LoVo (cell line): ENCODE measurements around the gene IFRD2.
"Not testable (repeated sequence)": the region's sequence is repeated elsewhere in the genome, so short reads cannot be mapped to it uniquely, and the experiment has no call there.

Experiments
- DNase-seq: peaks from one replicate; pipeline ENCODE4 v3.0.0-alpha.2; 2016; ENCODE audit warnings: low spot score

The IFRD2 gene

DNA sequence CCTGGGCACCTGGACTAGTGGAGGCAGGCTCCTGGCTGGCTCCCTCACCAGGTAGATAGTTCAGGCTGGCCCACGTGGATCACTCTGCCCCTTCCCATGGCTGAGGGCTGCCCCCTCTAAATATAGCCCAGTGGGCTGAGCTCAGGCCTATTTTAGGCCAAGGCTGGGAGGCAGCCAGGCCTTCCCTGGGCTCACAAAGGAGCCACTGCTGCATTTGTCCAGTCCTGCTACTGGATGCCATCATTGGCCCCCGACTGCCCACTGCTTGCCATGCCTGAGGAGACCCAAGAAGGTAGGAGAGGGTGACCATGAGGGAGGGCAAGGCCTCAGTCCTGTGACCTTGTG is 13.4 kb downstream of the IFRD2 start, which contains the start of gene LSMEM2:
Gene LSMEM2, plus strand, starts transcription at position 208 of the 345 bp plus-strand sequence. Its CDS starts 27 bp downstream, at position 235.
- no peak for DNase-seq

DNA sequence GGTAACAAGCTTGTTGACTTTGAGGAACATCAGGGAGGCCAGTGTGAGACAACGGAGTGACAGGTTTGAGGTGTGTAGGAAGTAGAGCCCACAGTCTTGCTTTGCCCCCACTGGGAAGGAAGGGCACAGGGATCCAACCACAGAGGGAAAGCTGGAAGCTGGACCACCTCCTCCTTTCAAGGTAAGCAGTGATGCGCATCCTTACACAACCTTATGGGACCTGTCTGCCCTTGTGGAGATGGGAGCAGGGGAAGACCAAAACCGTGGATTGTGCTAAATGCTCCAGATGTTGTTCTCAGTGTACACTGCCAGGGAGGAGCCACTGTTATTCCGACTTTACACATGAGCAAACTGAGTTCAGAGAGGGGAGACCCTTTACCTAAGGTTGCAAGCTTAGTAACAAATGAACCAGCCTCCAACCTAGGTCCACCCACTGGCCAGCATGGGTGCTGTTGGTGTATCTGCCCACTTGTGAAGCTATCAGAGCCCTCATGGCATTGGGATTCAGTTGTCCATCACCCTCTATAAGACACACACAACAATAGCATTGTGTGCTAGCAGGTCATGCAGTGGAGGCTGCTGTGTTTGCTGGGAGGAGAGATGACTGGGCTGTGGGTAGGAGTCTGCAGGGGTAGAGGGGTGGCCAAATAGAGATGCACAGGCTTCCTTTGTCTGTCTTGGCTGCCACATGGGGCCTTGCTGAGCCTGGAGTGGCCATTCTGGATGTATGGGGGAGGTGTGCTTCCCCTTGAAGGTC is 13.9 kb downstream of the IFRD2 start:
- DNase-seq: no peak

DNA sequence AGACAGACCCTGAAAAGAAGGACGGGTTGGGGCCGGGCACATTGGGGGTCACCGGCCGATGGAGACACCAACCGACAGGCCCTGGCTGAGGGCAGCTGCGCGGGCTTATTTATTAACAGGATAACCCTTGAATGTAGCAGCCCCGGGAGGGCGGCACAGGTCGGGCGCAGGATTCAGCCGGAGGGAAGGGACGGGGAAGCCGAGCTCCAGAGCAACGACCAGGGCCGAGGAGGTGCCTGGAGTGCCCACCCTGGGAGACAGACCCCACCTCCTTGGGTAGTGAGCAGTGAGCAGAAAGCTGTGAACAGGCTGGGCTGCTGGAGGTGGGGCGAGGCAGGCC is 15.5 kb downstream of the IFRD2 start:
- no peak for DNase-seq

GRCh38 chr3:50275996-50276761 is 16.1 kb downstream of the IFRD2 start:
- DNase-seq: no peak

DNA sequence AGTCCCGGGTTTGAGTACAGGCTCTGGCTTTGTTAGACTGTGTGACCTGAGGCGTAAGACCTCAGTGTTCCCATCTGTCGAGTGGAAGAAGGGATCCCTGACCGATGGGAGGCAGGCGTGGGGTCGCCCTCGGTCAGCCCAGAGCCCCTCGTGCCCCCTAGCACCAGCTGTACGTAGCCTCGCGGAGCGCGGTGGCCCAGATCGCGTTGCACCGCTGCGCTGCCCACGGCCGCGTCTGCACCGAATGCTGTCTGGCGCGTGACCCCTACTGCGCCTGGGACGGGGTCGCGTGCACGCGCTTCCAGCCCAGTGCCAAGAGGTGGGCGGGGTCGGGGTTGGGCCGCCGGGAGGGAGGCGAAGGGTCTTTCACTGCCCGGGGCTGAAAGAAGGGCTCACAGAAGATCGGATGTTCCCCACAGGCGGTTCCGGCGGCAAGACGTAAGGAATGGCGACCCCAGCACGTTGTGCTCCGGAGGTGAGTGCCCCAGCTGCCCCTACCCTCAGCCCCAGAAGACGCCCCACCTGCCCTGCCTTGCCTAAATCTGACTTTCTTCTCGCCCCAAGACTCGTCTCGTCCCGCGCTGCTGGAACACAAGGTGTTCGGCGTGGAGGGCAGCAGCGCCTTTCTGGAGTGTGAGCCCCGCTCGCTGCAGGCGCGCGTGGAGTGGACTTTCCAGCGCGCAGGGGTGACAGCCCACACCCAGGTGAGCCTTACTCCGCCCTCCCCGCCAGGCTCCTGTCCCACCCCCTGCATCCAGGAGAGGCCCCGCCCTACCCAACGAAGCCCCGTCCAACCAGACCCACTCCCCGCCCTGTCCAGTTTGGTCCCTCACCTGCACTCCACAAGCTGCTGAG is 16.9 kb downstream of the IFRD2 start:
- no peak for DNase-seq

- DNase-seq: peak; percentile 34
Measured at GRCh38 chr3:50274371-50275104, 17.7 kb downstream of the IFRD2 start.

DNA sequence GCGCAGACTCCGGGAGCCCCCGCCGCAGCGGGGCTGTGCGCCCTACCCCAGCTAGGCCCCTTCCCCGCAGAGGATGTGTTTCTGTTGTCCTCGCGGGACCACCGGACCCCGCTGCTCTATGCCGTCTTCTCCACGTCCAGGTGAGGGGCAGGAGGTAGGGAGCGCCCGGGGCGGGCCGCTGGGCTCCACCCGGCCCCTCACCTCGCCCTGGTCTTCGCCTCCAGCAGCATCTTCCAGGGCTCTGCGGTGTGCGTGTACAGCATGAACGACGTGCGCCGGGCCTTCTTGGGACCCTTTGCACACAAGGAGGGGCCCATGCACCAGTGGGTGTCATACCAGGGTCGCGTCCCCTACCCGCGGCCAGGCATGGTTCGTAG is 18.6 kb downstream of the IFRD2 start:
- no peak for DNase-seq

GRCh38 chr3:50272911-50273688 is 19.1 kb downstream of the IFRD2 start:
- DNase-seq: peak; percentile 82

GRCh38 chr3:50272538-50272910 is 19.7 kb downstream of the IFRD2 start:
- not testable (repeated sequence) for DNase-seq

DNA sequence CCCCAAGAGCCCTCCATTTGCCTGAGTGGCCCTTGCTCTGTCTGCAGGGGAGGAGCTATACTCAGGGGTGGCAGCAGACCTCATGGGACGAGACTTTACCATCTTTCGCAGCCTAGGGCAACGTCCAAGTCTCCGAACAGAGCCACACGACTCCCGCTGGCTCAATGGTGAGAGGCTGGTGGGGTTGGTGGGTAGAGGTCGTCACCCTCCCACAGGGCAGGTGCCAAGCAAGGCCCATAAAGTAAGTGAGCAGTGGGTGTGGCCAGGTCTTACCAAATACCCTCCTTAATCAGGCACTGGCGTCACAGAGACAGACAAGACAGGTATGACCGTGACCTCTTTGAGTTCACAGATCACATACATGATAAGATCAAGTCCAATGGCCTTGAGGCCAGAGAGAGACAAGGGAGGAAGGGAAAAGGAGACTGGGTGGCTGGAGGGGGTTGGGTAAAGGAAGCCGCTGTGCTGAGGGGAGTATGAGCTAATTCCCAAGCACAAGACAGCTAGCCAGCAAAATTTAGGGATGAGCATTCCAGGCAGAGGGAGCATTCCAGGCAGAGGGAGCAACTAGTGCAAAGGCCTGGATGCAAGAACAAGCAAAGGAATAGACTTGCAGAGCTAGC is 20.8 kb downstream of the IFRD2 start:
- DNase-seq: no peak

DNA sequence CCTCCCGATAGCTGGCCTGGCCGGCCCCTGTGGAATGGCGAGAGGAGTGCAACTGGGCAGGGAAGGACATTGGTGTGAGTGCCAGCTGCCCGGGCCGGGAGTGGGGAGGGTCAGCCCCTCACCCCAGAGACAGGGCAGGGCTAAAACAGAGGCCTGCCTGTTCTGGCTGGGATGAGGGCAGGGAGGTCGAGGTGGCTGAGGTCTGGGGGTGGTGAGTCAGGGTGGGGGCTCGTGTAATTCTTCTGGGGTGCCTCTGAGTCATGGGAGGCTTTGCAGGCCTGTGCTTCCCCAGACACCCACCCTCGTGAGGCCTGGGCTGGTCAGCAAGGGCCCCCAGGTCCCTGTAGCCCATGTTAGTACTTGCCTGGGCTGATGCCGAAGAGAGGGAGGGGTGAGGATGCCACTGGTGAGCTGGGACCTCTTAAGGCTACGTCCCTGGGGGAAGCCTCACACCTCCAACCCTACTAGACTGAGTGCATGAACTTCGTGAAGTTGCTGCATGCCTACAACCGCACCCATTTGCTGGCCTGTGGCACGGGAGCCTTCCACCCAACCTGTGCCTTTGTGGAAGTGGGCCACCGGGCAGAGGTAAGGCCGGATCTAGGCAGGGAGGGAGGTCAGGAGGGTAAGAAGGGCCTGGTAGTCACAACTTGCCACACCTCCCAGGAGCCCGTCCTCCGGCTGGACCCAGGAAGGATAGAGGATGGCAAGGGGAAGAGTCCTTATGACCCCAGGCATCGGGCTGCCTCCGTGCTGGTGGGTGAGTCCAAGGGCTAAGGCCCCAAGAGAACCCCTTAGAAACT is 21.6 kb downstream of the IFRD2 start:
- DNase-seq: no peak

DNA sequence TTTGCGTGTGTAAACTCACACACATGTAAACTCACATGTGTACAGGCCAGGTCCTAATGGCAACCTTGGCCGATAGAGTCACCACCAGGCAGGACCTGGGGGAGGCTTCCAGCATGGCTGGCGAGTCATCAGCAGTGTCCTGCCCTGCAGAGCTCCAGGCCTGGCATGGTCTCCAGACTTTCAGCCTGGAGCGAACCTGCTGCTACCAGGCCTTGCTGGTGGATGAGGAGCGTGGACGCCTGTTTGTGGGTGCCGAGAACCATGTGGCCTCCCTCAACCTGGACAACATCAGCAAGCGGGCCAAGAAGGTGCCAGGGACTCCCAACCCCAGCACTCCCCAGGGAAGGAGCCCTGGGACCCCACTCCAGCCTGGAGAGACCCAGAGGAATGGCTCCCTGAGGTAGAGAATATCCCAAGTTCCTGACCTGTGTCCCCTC is 22.2 kb downstream of the IFRD2 start:
- peak; percentile 44 for DNase-seq

DNA sequence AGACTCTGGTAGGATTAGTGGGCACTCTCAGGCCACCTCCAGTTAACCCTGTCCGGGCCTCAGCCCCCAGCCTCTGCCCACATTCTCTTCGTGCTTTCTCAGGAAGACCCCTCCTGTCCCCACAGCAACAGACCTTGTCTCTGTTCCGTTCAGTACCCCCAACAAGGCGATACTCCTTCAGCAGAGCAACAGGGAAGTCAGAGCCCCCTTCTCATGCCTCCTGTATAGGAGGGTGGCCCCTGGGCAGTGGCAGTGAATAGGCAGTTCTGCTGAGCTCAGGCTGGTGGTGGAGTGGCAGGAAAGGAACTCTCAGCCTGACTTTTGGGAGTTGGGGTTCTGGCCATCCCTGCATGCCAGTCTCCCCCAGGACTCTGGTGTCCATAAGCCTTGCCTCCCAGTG is 22.8 kb downstream of the IFRD2 start:
- no peak for DNase-seq

DNA sequence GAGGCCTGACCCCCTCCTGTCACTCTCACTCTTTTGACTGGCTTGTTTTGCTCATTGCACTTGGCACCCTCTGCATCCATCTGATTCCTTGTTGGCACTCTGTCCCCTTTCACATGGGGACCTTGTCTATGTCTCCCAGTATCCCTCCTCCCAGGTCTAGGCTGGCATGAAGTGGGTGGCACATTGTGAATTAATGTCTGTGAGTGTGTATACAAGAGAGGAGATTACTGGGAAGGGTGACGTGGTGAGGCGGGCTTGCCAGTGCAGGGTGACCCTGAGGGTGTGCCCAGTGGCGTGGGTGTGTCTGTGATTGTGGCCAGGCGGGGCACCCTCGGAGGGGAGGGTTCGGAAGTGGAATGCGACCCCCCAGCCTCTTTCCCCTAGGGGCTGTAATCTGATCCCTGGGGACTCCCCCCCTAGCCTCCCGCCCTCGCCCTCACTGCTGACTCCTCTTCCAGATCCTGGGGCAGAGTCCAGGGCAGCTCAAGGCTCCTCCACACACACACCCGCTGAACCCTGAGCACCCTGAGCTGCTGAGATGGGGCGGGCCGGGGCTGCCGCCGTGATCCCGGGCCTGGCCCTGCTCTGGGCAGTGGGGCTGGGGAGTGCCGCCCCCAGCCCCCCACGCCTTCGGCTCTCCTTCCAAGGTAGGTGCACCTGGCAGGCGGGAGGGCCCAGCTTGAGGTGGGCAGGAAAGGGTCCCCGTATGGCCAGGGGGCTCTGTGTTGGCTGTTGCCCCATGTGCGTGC is 23.4 kb downstream of the IFRD2 start, which contains the start of gene SEMA3B:
Gene SEMA3B, plus strand, starts transcription at position 445 of the 749 bp plus-strand sequence. Its CDS starts 94 bp downstream, at position 539.
- DNase-seq: peak; percentile 93

DNA sequence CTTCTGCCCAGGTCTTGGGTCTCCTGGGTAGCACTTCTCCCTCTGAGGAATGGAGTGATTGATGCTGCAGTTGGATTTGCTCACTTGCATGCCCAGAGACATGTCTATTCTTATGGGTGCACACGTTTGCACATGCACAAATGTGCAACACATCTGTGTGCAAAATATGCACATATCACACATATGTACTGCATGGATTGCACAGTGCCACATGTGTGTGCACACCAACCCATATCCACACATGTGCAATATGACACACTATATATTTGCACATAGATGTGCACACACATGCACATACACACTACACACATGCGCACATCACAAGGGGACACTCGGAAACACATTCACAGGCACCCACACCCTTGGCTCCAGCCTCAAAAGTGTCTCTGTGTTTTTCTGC is 24.0 kb downstream of the IFRD2 start:
- no peak for DNase-seq

DNA sequence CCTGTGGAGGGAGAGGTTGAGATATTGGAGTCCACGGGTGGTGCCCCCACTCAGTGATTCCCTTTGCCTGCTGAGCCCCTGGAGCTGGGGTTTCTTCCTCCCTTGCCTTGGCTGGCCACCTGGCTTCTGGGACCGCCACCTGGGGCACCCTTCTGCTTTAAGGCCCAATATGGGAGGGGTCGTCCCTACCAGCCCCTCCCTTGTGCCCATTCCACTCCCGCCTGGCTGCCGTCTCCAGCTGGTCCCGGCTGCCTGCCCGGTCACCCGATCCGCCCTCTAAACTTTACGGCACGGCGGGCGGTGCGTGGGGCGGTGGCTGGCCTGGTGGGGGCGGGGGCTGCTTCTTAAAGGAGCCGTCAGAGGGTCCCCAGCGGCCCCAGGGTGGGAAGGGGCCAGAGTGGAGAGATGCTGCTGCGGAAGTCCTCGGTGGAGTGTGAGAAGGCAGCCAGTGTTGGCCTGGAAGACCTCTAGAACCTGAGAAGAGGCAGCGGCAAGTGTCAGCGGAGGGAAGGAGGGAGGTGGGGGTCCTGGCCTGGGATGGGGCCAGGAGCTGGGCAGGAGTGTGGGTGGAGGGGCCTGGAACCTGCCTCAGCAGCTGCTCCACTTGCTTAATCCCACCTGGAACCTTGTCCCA is 24.8 kb downstream of the IFRD2 start:
- no peak for DNase-seq

- no peak for DNase-seq
Measured at GRCh38 chr3:50266836-50267235, 25.4 kb downstream of the IFRD2 start.

GRCh38 chr3:50266017-50266416 is 26.2 kb downstream of the IFRD2 start:
- DNase-seq: no peak

GRCh38 chr3:50265571-50265970 is 26.7 kb downstream of the IFRD2 start:
- DNase-seq: no peak
